ENCODE measurements around the gene CCDC136. TPM values are rescaled to one million over a fixed set of nuclear protein-coding genes. Genes with fewer than 3 reads are reported as not detected.

CCDC136 gene
- total RNA-seq, 1 experiment from 2014 or later, result 11.1 TPM

GRCh38 chr7:128821724-128822123 is 30.0 kb downstream of the CCDC136 start:
- H3K36me3 ChIP-seq (ENCODE audit: control insufficient read depth in 1 of 2, insufficient read depth in 2 of 2, low read length in 2 of 2), result no peaks in the 10 kb centered on the region
- TF ChIP-seq FOSL1 (IDR thresholded peaks at IDR 0.05; ENCODE audit: low read depth), result no peak
- no peak for TF ChIP-seq YY1 (IDR thresholded peaks at IDR 0.05; ENCODE audit: extremely low read depth, insufficient replicate concordance, low read depth, low read length)
- TF ChIP-seq RAD21 (IDR thresholded peaks at IDR 0.05; ENCODE audit: low read depth), result no peak
- TF ChIP-seq POLR2A (IDR thresholded peaks at IDR 0.05; ENCODE audit: borderline replicate concordance, extremely low read depth, insufficient read depth, insufficient read length), result no peak
- TF ChIP-seq ATF3 (IDR thresholded peaks at IDR 0.05), result no peak
- no peak for TF ChIP-seq SIN3A (IDR thresholded peaks at IDR 0.05; ENCODE audit: low read depth)
- TF ChIP-seq ZBTB33 (IDR thresholded peaks at IDR 0.05; ENCODE audit: extremely low read depth, insufficient replicate concordance, low read length), result no peak
- no peak for TF ChIP-seq REST (IDR thresholded peaks at IDR 0.05; ENCODE audit: low read depth)
- no peak for TF ChIP-seq EZH2 (IDR thresholded peaks at IDR 0.05)
- no peak for TF ChIP-seq EZH2phosphoT487 (IDR thresholded peaks at IDR 0.05; ENCODE audit: borderline replicate concordance)
- no peak for TF ChIP-seq POLR2AphosphoS5 (IDR thresholded peaks at IDR 0.05; ENCODE audit: low read depth, low read length)
- ATAC-seq (peak; percentile 42; the same call in 1 of the 2 replicates), DNase-seq (ENCODE audit: low read depth, low spot score) (no peak)
- H3K27me3 ChIP-seq (ENCODE audit: insufficient read depth, low read length), result no peaks in the 10 kb centered on the region
- ChIA-PET RAD21 (ENCODE audit: low non-redundant PET in 1 of 2, low total read pairs in 2 of 2, uncharacterized antibody in 2 of 2, unreplicated experiment in 2 of 2) (no interaction called here), POLR2A (no interaction called here), CTCF (no interaction called here)
- H3K9ac ChIP-seq (ENCODE audit: low read length), result no peak overlapping the region
- no peaks in the 10 kb centered on the region for H3K9me2 ChIP-seq (ENCODE audit: insufficient read depth)
- H3K27ac ChIP-seq (ENCODE audit: low read depth, low read length), result no peak overlapping the region
- no peaks in the 10 kb centered on the region for H3K79me2 ChIP-seq (ENCODE audit: insufficient read depth, low read length)
- no peak overlapping the region for H2AFZ ChIP-seq (ENCODE audit: low read depth, low read length, poor library complexity, severe bottlenecking)
- H3K4me3 ChIP-seq (replicated peaks in 1 of 2; ENCODE audit: low read depth in 1 of 2, low read length in 2 of 2), result no peak overlapping the region
- intact Hi-C loops (cut with micrococcal nuclease), result no loop called here
- H3K4me2 ChIP-seq (ENCODE audit: low read length), result no peak overlapping the region
- no TSS peak for BruUV-seq (replicated peaks)
- H3K4me1 ChIP-seq (ENCODE audit: control insufficient read depth in 1 of 2, insufficient read depth in 2 of 2, low read length in 2 of 2), result peaks cover 3 to 4% of the 10 kb centered on the region in 2 experiments
- no peaks in the 10 kb centered on the region for H4K20me1 ChIP-seq (ENCODE audit: insufficient read depth)
- H3K9me3 ChIP-seq (ENCODE audit: control insufficient read depth in 1 of 2, insufficient read depth in 1 of 2, low read depth in 1 of 2, low read length in 2 of 2), result no peaks in the 10 kb centered on the region
